ENCODE measurements around the gene RAP2A.

RAP2A gene

DNA sequence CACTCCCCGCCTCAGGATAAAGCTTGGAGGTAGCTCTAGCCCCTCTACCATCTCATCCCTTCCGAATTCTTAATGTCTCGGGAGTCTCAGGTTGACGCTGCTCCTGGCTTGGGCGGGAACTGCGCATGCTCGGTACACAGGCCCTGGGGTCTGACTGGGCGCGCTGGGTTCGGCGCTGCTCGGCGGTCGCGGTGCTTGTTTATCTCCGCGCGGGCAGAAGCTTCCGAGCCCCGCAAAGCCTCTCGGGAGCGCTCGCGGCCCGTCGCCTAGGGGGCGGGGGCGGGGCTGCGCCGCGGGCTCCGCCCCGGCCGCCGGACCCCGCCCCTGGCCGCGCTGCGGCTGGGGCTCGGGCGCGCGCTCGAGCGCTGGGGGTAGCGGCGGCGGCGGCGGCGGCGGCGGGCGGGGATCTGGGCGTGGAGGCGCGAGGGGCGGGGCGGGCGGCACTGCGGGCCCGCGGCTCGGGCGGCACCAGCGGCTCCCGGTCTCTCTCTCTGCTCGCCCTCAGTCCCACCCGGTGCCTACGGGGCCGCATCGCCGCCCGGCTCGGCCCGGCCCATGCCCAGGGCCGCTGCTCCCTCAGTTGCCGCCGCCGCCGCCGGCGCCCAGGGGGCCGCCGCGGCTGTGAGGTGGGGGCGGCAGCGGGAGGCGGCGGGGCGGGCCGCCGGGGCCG lies at the start of gene RAP2A:
Gene RAP2A, plus strand, starts transcription at position 443 of the 670 bp plus-strand sequence. CDS start 302 bp downstream, outside the sequence.
- DNase-seq = peak; percentile 92 to 95

DNA sequence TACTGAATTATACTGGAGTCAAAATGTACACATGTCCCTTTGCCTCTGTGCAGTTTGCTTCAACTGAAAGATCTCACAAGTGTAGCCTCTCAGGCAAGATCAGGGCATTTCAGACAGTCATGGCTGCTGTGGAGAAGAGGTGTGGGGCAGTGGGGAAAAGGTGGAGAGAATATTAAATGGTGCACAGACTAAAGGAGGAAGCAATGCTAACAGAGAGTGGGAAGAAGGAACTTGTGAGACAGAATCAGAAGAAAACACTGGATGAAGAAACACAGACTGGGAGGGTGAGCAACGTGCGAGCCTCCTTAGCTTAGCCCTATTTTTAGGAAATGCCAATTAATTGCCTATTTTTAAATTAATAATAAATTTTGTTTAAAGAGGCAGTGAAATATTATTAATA lies 49.6 kb upstream of the RAP2A start:
- DNase-seq = no peak

DNA sequence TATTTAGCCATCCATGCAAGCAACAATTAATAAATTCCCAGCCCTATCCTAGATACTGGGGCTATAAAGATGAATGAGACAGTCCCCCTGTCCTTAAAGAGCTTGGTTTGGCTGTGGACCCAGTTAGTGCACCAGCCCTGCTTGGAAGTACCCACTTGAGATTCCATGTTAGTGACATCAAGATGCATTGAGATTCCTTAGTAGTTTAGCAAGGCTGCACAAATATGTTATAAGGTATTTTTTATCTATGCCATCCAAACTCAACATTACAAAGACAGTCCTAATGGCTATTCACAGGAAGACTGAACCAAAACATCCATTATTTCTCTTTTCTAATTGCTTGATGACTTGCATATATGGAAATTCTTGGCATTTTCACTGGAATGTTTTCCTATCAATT lies 48.8 kb upstream of the RAP2A start:
- no peak for DNase-seq

DNA sequence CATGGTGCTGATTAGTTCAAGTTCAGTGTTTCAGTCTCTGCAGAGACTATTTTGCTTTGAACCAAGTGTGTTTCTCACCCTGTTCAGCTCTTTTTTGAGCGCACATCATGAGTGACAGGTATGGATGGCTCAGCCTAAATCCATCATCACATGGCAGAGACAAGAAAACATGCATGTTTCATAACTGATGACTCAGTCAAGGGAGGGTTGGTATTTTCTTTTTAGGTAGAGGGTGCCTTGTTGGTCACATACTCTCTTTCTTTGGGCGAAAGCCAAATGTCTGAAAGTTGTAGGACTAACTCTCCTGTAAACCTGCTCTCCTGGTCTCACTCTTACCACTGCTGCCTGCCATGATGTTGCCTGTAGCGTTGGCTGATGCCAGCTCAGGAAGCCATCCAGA lies 48.1 kb upstream of the RAP2A start:
- DNase-seq = no peak

DNA sequence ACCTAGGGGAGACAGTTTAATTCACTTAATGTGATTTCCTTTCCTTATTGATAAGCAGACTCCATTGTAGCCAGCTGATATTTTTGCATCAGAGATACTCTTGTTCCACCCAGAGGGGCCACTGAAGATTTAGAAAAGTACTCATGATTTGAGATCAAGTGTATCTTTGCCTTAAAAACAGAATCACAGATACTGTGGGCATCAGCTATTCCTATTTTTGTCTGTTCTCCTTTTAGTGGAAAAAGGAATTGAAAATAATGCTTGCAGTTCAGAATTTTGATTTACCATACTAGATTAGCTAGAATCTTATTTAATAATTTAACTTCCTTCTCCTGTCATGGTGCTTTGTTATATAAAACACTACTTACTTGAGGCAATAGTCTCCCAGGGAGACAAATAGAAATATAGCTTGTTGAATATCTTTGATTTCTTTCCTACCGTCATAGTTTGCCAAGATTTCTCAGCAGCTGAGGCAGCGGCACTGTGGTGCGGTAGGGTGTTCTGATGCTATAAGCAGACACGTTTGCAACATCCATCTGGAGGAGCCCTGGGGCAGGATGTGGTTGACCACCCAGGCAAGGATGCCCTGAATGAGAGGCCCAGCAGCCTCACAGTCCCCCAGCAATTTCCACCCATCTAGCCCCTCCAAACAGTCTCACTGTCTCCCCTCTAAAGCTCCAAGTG lies 47.0 kb upstream of the RAP2A start:
- DNase-seq = no peak

DNA sequence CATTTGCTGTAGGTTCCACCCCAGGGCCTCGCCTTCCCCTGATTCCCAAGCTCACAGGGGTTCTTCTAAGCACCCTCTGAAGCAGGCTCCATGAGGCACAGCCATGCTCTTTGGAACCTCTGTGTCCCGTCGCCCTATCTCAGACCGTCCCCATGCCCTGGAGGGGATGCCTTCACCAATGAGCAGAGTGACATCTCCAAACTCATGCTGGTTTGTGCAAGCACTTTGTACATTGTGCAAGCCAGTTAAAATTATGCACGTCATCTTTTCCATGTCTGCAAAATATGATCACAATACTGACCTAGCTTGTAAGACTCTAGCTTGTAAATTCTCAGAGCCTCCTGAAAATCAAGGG lies 46.5 kb upstream of the RAP2A start:
- DNase-seq = no peak

DNA sequence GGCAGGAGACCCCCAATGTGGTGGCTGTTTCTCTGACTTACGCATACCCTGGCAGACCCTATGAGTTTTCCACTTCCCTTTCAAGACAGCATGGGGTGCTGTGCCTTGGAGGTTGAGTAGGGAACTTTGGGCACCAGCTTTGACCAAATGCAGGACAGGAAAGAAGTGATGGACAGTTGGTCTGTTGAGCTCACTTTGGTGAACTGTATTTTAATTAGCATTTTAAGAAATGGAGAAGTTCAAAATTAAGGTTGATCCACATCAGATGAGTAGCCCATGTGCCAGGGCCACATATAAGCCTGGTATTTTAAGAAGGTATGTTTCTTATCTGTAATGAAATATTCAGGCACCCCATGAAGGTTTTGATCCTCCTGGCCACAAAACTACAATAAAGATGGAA lies 46.1 kb upstream of the RAP2A start:
- DNase-seq = no peak

DNA sequence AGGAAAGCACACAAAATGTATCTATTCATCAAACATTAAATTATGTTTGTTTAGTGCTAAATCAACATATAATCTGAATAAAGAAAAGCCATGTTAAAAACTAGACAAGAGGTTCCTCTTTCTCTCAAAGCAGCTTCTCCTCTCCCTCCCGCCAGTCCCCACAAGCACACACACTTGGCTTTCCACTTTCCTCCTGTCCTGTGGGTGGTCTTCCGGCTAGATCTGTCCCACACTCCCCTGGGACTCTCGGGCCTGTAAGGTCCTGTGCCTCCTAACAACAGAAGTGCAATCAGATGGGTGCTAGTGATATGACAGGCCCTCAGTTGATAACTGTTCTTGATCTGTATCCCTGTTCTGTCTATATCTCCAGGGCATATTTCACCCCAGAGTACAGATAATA lies 45.6 kb upstream of the RAP2A start:
- DNase-seq = no peak

DNA sequence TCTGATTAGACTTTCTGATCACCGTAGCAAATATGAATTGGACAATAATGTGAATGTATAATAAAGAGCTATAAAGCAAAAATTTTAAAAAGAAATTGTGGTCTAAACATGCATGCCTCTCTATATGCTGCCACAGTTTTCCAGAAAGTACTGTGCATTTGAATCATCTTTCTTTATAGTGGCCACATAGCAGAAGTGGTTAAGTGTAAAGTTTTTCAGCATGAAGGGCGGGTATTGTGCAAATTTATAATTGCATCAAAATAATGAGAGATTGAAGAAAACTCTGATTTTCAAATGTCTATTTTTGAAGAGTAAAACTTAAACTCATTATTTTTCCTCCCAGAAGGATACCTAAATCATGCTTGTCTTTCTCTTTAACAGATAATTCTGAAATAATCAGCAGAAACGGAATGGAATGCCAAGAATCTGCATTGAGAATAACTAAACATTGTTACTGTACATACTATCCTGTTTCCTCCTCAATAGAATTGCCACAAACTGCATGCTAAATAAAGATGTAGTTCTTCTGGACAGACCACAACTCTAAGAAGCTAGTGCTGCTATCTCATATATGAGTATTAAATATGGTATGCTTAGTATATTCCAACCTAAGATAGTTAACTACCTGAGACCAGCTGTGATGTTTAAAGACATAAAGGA lies 42.9 kb upstream of the RAP2A start:
- DNase-seq = no peak

DNA sequence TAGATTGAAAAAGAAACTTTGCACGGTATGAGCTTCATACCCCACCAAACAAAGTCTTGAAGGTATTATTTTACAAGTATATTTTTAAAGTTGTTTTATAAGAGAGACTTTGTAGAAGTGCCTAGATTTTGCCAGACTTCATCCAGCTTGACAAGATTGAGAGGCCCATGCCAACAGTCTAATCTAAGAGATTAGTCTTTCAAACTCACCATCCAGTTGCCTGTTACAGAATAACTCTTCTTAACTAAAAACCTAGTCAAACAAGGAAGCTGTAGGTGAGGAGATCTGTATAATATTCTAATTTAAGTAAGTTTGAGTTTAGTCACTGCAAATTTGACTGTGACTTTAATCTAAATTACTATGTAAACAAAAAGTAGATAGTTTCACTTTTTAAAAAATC lies 41.9 kb upstream of the RAP2A start:
- DNase-seq = no peak

DNA sequence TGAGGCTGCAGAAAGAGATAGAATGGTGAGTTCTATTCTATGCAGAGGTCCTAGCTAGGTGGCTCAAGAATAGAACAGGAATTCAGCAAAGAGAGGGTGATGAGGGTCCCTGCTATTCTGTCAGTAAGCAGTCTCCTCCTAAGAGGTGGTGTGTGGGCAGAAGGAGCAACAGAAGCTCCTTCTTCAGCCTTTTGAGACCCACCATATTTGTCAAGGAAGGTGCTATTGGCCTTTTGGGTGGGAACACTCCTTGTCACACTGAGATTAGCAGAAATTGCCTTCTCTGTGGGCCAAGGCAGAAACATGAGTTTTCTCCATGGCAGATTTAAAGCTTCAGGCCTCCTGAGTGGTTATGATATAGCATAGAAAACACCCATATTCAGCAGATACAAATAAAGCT lies 39.4 kb upstream of the RAP2A start:
- no peak for DNase-seq

DNA sequence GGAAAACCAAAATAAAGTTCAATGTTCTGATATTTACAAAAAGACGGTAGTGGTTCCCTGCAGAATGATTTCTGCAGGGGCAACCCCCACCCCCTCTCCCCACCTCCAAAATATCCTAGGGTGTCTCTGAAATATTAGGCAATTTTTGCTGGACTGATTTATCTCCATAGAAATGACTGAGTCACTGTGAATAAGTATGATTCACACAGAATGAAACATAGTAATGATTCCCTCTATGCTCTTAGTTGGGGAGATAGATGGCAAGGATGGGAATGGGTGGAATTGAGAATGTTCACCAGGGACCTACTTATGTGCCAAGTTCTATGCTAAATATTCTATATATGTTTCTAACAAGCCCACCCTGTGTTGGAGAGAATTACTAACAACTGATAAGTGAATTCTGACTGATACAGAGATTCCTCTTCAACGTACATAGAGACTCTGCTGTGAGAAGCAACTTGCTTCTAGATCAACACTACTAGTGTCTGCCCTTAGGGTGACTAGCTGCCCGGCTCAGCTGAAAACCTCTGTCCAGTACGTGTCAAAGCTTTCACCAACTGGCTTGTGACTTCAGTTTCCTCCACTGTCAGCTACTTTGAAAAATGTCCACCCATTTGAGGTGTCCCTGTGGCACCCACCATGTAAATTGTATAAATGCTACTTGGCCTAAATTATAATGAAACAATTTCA lies 38.4 kb upstream of the RAP2A start:
- DNase-seq = no peak

DNA sequence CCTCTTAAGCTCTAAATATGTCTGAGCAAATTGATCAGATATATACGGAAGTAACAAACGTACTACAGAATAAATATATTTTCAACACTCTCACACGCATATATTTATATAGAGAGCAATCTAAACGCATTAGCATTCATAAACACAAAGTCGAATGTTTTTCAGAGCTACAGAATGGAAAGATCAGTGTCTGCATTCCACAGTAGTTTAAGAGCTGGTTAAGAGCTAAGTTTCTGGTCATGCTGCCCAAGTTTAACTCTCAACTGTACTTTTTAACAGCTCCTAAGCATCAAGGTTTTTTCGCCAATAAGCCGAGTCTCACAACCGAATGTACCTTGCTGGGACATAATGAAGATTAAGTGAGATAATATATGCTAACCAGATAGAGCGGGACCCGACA lies 36.7 kb upstream of the RAP2A start:
- DNase-seq = no peak

DNA sequence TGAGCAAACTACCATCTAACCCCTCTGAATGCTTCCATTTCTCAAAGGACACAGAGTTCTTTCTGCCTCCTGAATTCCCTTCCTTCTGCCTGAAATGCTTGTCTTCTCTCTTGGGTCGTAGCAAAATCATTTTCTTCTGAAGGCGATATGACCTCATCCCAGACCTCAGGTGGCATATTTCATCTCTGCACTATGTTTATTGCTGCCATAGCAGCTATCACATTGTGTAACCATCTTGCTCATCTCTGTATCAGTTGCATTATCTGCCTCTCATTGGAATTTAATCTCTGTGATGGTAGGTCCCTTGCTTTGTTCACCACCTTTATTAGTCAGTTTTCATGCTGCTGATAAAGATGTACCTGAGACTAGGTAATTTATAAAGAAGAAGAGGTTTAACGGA lies 32.5 kb upstream of the RAP2A start:
- no peak for DNase-seq

DNA sequence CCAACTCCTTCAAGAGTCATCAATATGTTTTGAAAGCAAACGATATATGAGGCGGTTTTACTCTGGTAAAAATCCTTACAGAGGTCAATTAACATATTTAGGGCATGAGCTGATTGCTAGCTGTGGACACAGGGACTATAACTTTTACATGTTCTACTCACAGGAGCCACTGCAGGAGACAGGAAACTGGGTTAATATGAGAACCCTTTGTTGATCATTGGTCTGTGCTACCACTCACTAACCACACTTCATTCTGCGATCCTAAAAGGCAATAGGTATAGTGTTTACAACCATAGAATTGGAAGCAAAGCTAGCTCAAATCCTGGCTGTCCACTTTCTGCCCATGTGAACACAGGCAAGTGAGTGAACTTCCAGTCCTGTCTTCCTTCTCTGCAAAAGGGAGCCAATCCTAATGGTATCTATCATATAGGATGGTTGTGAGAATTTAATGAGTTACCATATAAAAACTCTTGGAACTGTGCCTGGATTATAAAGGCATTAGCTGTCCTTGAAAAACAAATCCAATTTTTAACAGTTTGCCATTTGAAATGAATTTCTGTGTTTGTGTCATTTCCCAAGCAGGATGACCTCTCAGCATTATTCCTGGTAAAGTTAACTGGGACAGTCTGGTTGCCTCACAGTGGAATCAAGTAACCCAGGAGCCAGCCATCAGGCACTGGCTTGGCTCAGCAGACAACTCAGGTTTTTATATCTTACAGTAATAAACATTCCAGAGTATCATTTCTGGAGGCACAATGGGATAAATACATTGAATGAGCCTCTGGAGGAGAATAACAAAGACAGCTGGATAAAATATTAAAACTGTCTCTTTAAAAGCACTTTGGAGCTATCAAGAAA lies 29.8 kb upstream of the RAP2A start:
- no peak for DNase-seq

DNA sequence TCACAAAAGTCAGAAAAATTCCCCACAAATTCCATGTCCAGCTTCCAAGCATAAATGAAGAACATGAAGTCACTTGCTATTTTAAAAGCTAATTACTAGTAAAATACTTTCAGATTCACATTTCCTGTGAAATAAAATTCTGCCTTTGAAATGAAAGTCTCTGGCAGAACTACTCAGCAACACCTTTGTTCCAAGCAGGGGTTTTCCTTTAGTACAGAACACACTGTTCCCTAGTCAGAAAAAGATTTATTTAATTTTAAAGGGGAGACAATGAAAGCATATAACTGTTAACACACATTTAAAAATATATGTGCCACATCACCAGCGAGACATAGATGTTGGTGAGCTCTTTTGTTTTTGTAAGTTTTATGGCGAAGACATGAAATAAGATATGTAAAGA lies 26.4 kb upstream of the RAP2A start:
- DNase-seq = no peak

DNA sequence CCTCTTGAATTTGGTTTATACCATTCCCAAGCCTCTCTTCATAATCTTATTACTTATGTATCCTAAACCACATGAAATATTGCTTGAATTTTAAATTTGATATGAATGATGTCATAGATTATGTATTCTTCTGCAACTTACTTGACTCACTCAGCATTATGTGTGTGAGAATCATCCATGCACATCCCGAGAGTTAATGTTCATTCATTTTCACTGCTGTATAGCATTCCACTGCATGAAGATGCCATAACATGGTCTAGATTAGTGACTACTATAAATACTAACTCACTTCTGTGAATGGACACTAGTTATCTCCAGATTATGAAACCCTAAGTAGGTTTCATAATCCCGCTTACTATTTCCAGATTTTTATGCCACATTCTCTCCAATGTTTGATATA lies 25.0 kb upstream of the RAP2A start:
- DNase-seq = no peak

DNA sequence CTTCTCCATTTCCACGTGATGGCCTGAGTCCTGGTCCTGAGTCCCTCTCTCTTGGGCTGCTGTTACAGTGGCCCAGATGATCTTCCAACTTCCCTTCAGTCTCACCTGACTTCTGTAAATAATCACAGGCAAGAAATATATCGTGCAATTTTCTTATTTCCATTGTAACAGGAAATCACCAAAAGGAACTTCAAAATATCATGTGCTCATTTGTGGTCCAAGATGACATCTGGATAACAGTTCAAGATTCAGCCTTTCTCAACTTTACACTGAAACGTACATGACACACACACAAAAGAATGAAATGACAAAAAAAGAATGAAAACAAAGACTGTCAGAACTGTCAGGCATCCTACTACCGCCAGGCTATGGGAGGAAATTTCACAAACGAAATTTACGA lies 22.0 kb upstream of the RAP2A start:
- DNase-seq = no peak

DNA sequence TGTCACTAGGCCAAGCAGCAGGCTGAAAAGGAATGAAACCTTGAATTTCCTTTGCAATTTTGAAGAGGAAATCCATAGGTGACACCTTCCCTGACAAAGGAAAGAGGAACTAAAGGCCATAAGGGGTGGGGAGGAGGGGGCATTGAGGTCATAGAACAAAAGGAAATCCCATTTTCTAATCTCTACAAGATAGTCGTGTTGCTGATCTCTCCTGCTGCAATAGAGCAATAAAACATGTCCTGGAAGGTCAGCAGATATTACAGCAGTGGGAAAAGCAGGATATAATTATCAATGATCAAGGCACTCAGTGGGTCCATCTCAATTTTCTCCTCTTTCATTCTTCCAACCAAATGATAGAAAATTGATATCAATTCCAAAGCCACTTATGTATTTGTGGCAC lies 20.3 kb upstream of the RAP2A start:
- DNase-seq = no peak

DNA sequence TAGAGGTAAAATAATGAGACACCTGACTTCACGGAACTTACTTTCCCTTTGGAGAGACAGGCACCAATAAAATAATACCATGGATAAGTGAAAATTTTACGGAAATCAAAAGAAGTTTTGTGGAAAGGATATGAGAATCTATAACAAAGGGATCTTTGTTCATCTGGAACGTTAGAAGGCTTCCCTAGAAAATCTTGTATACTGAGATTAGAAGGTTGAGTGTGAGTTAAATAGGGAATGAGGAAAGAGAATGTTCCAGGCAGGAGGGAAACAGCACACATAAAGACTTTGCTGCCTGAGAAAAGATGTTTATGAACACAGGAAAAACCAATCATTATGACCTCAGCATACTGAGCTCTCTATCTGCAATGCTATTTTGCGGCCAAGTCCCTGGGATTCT lies 19.6 kb upstream of the RAP2A start:
- no peak for DNase-seq

DNA sequence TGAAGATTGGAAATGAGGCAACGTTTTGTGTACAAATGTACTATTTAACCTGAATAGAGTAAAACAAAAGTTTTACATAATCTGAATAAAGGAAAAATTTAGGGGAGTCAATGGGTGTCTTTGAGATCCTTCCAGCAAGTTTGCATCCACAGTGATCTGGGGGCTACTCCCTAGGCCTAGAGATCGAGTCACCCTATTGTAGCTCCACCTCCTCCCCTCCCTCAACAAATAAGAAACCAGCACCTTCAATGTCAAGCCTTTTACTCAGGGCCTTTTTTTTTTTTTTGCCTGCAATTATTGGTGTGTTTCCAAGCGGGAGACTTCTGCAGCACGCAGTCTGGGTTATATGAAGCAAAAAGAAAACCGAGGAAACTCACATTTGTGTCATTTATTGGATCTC lies 16.3 kb upstream of the RAP2A start:
- no peak for DNase-seq

DNA sequence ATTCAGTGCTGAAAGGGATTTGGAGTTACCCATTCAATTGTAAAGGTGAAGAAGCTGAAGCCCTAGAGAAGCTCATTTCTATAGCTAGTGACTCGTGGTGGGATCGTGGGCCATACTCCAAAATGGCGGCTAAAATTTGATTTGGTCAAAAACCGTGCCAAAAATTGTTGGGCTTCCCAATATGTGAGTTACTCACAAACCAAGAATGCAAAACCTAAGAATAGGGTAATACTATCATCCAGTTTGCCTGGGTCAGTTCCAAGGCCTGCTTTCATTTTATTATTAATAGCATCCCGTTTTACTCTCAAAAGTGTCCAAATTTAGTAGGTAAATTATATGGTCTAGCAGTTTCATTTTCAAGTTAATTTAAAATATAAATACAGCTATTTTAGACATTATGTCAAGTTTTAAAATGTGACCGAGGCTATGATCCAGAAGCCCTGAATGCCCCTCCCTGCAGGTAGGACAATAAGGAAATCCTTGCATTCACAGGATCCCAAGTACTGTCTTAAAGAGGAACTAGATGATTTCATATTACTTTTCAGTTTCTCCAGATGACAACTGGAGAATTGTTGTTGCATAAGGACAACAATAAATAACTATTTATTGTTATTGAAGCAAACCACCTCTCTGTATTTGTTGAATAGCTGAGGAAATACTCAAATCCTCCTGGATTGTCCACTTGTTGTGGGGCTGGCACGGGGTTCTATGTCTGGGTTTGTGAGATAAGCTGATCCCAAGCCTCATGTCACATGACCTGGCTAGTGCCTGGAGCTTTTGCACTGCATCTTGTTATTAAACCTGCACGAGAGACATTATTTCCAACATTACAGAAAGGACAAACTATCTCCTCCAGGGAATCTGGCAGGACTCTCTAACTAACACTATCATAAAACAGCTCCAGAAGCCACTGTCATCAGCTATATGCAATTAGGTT lies 11.6 kb upstream of the RAP2A start:
- no peak for DNase-seq
